HPDE6-E6E7 (cell line): Measurements from ENCODE around the gene ADCK1.
A peak's percentile ranks its signal among the peaks of the same experiment; 100 is the strongest.
"Not testable (repeated sequence)": the region's sequence is repeated elsewhere in the genome, so short reads cannot be mapped to it uniquely, and the experiment has no call there.

Source experiments
- DNase-seq: peaks from one replicate; pipeline ENCODE4 v3.0.0; 2011; ENCODE audit warnings: missing footprints; ENCODE audit errors: extremely low spot score

ADCK1 gene

GRCh38 chr14:77809011-77809410, 9.1 kb downstream of the ADCK1 start:
- no peak for DNase-seq

DNA sequence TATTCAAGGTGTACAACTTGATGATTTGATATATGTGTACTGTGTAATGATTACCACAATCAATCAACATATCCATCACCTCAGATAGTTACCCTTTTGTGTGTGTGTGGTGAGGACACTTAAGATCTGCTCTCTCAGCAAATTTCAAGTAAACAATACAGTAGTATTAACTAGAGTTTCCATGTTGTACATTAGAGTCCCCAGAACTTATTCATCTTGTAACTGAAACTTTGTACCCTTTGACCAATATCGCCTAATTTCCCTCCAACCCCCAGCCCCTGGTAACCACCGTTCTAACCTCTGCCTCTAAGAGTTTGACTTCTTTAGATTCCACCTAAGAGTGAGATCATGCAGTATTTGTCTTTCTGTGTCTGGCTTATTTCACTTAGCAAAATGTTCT, 12.1 kb downstream of the ADCK1 start:
- no peak for DNase-seq

GRCh38 chr14:77812682-77813081, 12.8 kb downstream of the ADCK1 start:
- DNase-seq = not testable (repeated sequence)

DNA sequence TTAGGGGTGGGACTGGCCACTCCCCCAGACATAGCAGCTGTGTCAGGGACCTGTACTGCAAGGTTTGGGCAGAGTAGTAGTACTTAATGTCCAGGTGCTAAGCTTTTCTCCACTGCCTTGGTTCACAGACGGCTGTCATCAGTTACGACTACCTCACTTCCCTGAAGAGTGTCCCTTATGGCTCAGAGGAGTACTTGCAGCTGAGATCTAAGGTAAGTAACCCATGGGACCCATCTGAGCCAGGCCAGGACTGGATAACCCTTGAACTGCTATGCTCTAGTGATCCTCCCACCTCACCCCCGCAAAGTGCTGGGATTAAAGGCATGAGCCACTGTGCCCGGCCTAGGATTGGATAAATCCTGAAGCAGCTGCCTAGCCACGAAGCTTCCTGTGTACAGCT, 22.4 kb downstream of the ADCK1 start:
- DNase-seq = no peak

GRCh38 chr14:77822741-77823140, 22.8 kb downstream of the ADCK1 start:
- no peak for DNase-seq

DNA sequence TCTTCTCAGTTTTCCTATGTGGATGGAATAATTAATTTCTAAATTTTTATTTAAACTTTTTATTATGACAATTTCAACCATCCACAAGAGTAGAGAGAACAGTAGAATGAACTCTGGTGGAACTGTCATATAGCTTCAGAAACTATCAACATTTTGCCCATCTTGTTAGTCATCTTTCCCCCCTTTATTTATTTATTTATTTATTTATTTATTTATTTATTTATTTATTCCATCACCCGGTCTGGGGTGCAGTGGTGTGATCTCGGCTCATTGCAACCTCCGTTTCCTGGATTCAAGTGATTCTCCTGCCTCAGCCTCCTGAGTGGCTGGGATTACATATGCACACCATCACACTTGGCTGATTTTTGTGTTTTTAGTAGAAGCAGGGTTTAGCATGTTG, 23.5 kb downstream of the ADCK1 start:
- DNase-seq = no peak

GRCh38 chr14:77825895-77826519, 26.1 kb downstream of the ADCK1 start:
- DNase-seq = no peak

DNA sequence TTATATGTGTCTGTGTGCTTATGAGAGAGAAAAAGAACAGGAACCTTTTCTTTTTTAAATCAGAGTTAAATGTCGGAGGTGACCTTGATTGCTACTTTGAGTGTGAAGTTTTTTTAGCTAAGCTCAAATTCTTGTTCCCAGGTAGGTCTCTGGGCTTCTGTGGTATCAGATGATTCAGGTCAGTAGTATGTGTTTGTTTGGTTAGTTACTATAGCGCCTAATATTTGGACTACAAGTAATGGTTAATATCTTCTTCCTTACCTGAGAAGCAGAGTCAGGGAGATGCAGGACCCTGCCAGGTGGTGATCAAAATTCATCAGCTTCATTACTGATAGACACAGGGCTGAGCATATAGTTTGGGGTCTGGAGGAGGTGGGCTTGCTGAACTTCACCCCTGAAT, 30.8 kb downstream of the ADCK1 start:
- no peak for DNase-seq

- no peak for DNase-seq
Observed at GRCh38 chr14:77832297-77832696, 32.4 kb downstream of the ADCK1 start.

DNA sequence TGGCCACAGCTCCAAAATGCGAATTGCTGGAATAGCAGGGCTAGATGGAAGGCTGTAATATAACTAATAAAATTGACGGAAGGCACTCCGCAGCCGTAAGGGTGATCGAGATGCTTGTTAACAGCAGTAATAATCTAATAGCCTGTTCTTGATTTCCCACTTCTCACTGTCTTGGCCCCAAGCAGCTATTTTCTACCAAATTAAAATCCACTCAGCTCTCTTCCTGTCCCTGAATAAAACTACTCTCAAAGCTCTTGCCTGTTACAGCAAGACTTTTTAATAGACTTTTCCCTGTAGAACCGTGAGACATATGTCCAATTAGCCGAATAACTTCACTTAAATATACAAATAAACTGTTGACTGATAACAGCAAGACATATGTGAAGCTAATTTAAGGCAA, 38.0 kb downstream of the ADCK1 start:
- DNase-seq = no peak

DNA sequence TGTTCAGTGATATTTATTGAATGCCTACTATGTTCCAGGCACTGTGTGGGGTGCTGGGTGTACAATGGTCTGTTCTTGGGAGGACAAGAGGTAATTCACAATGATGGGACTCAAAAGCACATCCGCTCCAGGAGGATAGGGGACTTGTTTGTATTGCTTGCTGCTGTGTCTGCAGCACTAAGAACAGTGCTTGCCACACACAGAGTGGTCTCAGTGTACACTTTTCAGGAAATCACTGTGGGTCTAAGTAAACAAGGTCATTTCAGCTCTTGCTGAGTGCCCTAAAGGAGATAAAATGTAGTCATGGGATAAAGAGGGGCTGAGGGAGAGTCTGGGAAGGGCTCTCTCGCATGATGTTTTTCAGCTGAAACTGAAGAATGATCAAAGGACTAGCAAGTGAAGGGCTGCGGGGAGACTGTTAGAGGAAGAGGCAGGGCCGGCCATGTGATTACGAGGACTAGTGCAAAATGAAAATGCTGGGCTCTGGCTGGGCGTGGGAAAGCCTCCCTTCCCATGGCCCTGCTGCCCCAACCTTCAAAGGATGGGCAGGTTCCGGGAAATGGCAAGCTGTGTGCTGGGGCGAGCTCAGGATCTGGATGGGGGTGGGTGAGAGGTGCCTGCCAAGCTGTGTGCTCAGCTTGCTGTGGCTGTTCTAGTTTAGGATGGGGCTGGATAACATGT, 39.1 kb downstream of the ADCK1 start:
- DNase-seq = no peak

DNA sequence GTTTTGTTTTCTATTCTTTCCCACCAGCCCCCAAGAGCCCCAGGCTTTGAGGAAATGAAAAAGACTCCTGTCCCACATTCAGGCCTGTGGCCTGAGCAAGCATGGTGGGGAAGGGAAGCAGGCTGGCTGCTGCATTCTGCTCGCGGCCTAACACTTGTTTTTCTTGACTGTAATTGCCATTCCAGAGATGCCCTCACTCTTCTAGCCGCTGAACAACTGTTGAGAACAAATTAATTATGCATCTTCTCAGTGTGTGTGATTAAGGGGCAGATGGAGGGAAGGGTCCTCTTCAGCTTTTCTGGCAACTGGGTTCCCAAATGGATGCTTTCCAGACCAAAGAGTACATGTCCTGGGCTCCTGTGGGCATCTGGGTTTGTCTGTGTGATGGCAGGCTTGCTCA, 43.3 kb downstream of the ADCK1 start:
- no peak for DNase-seq

GRCh38 chr14:77843651-77844050, 43.7 kb downstream of the ADCK1 start:
- no peak for DNase-seq

- no peak for DNase-seq
Observed at GRCh38 chr14:77844802-77845201, 44.9 kb downstream of the ADCK1 start.

- DNase-seq = no peak
Observed at GRCh38 chr14:77848031-77848430, 48.1 kb downstream of the ADCK1 start.

DNA sequence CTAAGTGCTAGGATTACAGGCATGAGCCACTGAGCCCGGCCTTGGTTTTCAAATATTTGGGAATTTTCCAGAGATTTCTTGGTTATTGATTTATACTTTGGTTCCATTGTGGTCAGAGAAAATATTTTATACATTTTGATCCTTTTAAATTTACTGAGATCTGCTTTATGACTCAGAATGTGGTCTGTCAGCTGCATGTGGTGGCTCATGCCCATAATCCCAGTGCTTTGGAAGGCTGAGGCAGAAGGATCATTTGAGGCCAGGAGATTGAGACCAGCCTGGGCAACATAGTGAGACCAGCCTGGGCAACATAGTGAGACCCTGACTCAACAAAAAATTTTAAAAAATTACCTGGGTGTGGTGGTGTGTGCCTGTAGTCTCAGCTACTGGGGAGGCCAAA, 49.8 kb downstream of the ADCK1 start:
- DNase-seq = no peak

DNA sequence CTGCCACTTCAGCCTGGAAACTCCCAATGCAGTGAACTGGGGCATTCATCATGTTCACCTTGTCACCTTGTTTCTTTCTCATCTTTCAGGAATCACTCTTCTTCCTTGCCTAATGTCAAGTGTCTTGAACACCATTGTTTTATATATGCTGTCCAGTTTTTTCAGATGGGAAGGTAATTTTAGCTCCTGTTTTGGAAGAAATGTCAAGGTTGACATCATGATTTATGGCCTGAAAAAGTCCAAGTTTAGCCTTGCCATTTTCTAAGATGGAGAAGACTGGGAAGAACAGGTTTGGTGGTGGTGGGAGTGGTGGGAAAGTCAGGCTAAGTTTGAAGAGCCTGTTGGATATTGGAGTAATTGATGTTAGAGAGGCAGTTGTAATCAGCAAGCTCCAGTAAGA, 54.0 kb downstream of the ADCK1 start:
- DNase-seq = no peak

DNA sequence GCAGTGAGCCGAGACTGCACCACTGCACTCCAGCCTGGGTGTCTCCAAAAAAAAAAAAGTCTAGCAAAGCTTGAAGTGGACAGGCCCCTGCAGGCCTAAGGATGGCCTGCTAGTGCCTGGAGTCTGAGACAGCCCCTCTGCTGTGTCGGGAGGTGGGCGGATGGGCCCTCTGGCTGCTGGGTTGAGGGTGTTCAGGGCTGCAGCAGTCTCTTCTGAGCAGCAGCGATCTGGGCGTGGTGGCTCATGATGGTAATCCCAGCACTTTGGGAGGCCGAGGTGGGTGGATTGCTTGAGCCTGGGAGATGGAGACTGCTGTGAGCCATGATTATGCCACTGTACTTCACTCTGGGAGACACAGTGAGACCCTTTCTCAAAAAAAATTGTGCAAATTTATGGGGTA, 57.0 kb downstream of the ADCK1 start:
- no peak for DNase-seq

GRCh38 chr14:77859934-77860570, 60.1 kb downstream of the ADCK1 start:
- no peak for DNase-seq

GRCh38 chr14:77861201-77861600, 61.3 kb downstream of the ADCK1 start:
- DNase-seq = no peak

GRCh38 chr14:77862154-77862786, 62.4 kb downstream of the ADCK1 start:
- peak; percentile 67 for DNase-seq

- no peak for DNase-seq
Observed at GRCh38 chr14:77864085-77864484, 64.2 kb downstream of the ADCK1 start.

- DNase-seq = no peak
Observed at GRCh38 chr14:77864580-77864979, 64.7 kb downstream of the ADCK1 start.
